Loucy (cell line): Measurements from ENCODE around the gene CRNKL1.

Source experiments
- CTCF ChIP-seq: fragments of 200-600 bp; sonication (generic); conservative IDR thresholded peaks from 2 replicates; pipeline ENCODE4 v1.5.1; 2014; ENCODE audit warnings: mild to moderate bottlenecking, antibody characterized with exemption, low read length
- EZH2phosphoT487 ChIP-seq: fragments of 200-600 bp; IDR thresholded peaks from 2 replicates; pipeline ENCODE4 v1.6.1; 2018; ENCODE audit warnings: antibody characterized with exemption, mild to moderate bottlenecking, moderate library complexity, borderline replicate concordance

- TF ChIP-seq CTCF (no peak), EZH2phosphoT487 (no peak)
Observed at GRCh38 chr20:20094410-20094809, 42.1 kb upstream of the CRNKL1 start.
